Stimulated activated CD8-positive, alpha-beta memory T cell treated with anti-CD3 and anti-CD28 coated beads, Interleukin-15, amount 100 ng/mL, for 24 hours (primary cell): ENCODE measurements around the gene TDG.
"Not testable (repeated sequence)": the region's sequence is repeated elsewhere in the genome, so short reads cannot be mapped to it uniquely, and the experiment has no call there.

ENCODE experiments used
- DNase-seq: peaks from one replicate; pipeline ENCODE4 v3.0.0-alpha.2; 2020; ENCODE audit warnings: low read depth

TDG gene

DNA sequence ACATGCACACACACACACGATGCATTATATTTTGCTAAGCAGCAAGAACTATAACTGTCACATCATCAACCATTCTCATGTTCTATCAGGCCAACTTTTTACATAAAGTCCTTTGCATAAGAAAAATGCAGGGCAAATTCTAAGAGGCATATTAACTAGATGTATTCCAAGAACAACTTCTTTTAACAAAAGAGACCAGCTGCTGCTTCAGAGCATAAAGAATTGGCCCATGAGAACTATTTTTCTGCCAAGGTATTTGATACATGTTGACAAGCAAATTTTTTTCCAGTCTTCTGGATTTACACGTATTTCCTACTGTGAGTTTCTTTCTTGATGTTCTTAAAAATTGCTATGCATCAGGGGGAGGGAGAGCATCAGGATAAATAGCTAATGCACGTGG, 57.1 kb downstream of the TDG start:
- DNase-seq, result no peak

DNA sequence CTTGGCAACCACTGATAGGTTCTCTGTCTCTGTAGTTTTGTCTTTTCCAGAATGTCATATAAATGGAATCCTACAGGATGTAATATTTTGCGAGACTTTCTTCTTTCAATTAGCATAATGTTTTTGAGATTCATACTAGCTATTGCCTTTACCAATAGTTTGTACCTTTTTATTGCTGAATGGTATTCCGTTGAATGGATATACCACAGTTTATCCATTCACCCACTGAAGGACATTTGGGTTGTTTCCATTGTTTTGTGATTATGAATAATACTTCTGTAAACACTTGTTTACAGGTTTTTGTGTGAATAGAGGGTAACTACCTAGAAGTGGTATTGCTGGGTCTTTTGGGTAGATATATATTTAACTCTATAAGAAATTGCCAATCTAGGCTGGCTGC, 58.0 kb downstream of the TDG start:
- DNase-seq, result no peak

DNA sequence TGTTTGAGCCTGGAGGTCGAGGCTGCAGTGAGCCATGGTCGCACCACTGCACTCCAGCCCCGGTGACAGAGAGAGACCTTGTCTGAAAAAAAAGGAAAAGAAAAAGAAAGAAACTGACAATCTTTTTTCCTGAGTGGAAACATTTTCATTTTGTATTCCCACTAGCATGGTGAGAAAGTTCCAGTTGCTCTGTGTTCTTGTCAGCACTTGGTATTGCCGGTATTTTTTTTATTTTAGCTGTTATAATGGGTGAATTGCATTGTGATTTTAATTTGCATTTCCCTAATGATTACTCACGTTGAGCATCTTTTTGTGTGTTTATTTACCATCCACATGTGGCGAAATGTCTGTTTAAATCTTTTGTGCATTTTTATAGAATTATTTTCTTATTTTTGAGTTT, 58.7 kb downstream of the TDG start:
- DNase-seq, result no peak

DNA sequence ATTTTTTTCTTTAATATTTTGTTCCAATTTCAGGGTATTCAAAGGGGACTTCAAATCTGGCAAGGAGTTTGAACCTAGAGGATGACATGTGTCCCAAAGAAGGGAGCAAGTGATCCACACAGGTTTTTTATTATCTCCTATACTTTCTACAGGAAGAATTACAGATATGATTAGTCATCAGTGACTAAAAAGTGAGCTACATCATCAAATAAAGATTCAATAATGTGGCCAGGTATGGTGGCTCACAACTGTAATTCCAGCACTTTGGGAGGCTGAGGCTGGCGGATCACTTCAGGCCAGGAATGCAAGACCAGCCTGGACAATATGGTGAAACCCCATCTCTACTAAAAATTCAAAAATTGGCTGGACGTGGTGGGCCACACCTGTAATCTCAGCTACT, 60.1 kb downstream of the TDG start:
- no peak for DNase-seq

DNA sequence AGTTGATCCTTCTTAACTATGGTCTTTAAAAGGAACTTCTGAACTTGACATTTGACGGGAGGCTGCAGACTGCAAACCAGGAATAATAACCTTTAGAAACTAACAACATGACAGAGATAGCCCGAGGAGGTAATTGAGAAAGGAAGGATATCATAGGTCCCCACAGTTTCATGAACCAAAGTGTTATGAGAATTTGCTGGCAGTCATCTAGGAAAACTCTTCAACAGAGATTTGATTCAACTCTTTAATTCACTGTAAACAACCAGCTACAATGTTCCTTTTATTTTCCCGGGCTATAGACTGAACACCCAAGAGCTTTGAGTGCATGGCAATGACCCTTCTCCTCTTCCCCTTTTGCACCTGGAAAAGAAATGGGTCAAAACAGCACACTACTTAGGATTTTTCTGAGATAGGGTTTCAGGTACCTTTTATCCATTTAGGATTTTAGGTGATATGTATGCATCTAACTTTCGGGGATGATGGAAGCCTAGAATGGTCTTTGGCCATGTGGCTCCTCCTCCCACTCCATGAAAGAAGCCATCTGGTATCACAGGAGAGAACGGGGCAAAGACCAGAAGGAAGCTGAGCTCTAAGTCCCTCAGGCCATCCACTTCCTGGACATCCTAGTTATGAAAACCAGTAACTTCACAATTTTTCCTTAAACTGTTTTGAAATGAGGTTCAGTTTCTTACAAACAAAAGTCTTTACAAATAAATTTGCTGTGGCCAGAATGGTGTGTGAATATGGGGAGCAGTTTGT, 61.3 kb downstream of the TDG start:
- DNase-seq, result no peak

DNA sequence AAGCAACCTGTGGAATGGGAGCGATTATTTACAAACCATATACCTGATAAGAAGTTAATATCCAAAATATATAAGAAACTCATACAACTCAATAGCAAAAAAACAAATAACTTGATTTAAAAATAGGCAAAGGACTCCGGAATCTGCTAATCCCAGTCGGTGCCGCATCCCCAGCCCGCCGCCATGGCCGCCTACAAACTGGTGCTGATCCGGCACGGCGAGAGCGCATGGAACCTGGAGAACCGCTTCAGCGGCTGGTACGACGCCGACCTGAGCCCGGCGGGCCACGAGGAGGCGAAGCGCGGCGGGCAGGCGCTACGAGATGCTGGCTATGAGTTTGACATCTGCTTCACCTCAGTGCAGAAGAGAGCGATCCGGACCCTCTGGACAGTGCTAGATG, 64.9 kb downstream of the TDG start:
- DNase-seq, result not testable (repeated sequence)

DNA sequence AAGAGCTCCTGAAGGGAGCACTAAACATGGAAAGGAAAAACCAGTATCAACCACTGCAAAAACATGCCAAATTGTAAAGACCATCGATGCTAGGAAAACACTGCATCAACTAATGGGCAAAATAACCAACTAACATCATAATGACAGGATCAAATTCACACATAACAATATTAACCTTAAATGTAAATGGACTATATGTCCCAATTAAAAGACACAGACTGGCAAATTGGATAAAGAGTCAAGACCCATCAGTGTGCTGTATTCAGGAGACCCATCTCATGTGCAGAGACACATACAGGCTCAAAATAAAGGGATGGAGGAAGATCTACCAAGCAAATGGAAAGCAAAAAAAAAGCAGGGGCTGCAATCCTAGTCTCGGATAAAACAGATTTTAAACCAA, 70.5 kb downstream of the TDG start:
- DNase-seq, result not testable (repeated sequence)
